ENCODE data around the gene KIRREL1. TPM values are rescaled to one million over a fixed set of nuclear protein-coding genes. Genes with fewer than 3 reads are reported as not detected.

Gene KIRREL1
- total RNA-seq, 3 donors from 2014 or later: 26.1 to 55.5 (median 34.1) TPM

DNA sequence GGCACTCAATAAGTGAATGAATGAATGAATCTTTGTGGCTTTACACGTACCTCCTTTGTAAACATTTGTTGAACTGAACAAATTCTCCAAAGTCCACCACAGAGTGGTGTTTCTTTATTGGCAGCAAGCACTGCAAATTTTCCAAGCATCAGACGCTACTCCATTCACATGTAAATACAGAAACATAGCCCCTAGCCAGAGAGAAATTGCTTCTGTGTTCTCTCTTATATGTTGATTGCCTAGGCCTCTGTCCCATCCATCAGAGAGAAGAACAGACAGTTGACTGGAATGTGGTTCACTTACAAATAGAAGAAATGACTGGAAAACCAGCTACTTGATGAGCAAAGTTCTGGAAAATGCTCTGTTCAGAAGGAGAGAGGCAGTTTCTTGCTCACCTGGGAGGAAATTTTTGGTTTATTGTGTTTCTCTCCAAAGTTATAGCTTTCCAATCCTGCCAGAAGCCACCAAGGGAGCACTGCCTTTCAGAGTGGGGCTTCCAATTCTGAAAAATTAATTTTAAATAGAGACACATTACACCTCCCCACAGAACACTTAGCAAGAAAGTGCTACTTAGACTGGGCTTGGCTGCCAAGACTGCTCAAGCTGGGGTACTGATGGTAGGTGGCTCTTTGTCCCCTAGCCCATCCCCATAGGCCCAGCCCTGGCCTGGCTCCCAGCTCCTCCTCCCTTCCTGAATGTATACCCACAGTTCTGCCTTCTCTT is 18.1 kb upstream of the KIRREL1 start:
- Histone ChIP-seq H3K36me3 (no peaks in the 10 kb centered on the region), H3K4me1 (no peaks in the 10 kb centered on the region), H3K9me3 (peaks cover 0 to 8% of the 10 kb centered on the region in 2 donors), H3K27ac (no peak overlapping the region), H3K4me3 (no peak overlapping the region), H3K27me3 (peaks cover 0 to 4% of the 10 kb centered on the region in 2 donors)
- no peak for DNase-seq (ENCODE audit: low spot score in 2 of 2)
- TF ChIP-seq POLR2A (IDR thresholded peaks at IDR 0.05) (no peak), POLR2AphosphoS5 (IDR thresholded peaks at IDR 0.05) (no peak)
- TF ChIP-seq, protein P1, sequence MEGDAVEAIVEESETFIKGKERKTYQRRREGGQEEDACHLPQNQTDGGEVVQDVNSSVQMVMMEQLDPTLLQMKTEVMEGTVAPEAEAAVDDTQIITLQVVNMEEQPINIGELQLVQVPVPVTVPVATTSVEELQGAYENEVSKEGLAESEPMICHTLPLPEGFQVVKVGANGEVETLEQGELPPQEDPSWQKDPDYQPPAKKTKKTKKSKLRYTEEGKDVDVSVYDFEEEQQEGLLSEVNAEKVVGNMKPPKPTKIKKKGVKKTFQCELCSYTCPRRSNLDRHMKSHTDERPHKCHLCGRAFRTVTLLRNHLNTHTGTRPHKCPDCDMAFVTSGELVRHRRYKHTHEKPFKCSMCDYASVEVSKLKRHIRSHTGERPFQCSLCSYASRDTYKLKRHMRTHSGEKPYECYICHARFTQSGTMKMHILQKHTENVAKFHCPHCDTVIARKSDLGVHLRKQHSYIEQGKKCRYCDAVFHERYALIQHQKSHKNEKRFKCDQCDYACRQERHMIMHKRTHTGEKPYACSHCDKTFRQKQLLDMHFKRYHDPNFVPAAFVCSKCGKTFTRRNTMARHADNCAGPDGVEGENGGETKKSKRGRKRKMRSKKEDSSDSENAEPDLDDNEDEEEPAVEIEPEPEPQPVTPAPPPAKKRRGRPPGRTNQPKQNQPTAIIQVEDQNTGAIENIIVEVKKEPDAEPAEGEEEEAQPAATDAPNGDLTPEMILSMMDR (IDR thresholded peaks at IDR 0.05): no peak
- intact Hi-C loops (cut with DNase I; ENCODE audit: low total_unique reads): no loop called here

DNA sequence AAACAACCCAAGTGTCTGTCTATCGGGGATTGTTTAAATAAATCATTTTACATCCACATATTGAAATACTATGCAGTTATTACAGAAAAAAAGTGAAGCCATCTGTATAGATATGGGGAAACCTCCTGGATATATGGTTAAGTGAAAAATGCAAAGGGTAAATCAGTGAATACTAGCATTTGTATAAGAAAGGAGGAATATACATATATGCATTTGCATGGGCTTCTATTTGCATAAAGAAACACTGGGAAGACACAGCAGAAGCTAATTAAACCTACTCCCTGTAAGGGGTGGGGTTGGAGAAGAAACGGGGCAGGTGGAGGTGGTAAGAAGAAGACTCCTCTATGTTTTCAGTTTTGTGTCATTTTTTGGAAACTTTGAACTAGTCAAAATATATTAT is 16.6 kb upstream of the KIRREL1 start:
- H3K9me3 ChIP-seq: peaks cover 0 to 2% of the 10 kb centered on the region in 2 donors
- no peak for DNase-seq (ENCODE audit: low spot score in 2 of 2)
- H3K36me3 ChIP-seq: no peaks in the 10 kb centered on the region
- TF ChIP-seq POLR2A (IDR thresholded peaks at IDR 0.05) (no peak), POLR2AphosphoS5 (IDR thresholded peaks at IDR 0.05) (no peak)
- TF ChIP-seq, protein P1 (IDR thresholded peaks at IDR 0.05): no peak
- no peaks in the 10 kb centered on the region for H3K4me1 ChIP-seq
- H3K4me3 ChIP-seq: no peak overlapping the region
- no peak overlapping the region for H3K27ac ChIP-seq
- peaks cover 0 to 4% of the 10 kb centered on the region in 2 donors for H3K27me3 ChIP-seq
- intact Hi-C loops (cut with DNase I; ENCODE audit: low total_unique reads): no loop called here

DNA sequence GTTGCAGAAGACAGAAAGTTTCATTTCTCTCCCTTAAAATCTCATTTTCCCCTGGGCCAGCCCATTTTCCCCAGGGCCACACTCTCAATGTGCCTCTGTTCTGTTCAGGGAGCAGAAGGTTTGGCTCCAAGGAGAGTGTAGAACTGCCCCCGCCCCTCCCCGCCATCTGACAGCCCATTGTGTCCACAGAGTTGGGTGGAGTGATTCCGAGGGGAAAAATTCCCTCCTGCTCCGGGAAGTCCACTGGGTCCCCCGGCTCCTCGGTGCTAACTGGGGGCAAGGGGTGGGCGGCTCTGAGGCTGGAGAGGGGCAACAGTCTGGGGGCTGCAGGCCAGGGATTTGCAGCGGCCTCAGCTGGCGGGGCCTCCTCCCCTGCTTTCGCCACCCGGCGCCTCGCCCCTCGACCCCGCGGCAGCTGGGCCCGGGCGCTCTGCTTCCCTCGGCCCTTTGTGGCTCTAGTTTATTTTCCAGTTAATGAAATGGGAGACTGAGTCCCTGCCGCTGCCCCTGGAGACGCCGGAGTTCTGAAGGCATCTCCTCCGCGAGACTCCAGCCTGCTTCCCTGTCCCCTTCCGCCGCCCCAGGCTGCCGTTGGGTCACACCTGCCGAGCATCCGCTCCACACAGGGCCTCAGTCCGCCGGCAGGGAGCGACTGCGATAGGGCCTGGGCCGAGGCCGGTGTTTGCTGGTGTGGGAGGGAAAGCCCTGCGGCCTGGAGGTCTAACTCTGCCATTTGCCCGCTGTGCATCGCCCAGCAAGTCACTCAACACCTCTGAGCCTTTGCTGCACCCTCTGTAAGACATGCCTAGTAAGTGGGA is 14.7 kb upstream of the KIRREL1 start:
- no peak for TF ChIP-seq POLR2AphosphoS5 (IDR thresholded peaks at IDR 0.05)
- no peak for TF ChIP-seq POLR2A (IDR thresholded peaks at IDR 0.05)
- H3K9me3 ChIP-seq: no peaks in the 10 kb centered on the region
- no peaks in the 10 kb centered on the region for H3K4me1 ChIP-seq
- no peak overlapping the region for H3K27ac ChIP-seq
- DNase-seq (ENCODE audit: low spot score in 2 of 2): no peak
- H3K36me3 ChIP-seq: no peaks in the 10 kb centered on the region
- H3K4me3 ChIP-seq: peak overlapping the region; percentile 3 to 51 (median 40)
- intact Hi-C loops (cut with DNase I; ENCODE audit: low total_unique reads): no loop called here
- peaks cover 0 to 4% of the 10 kb centered on the region in 2 donors for H3K27me3 ChIP-seq

DNA sequence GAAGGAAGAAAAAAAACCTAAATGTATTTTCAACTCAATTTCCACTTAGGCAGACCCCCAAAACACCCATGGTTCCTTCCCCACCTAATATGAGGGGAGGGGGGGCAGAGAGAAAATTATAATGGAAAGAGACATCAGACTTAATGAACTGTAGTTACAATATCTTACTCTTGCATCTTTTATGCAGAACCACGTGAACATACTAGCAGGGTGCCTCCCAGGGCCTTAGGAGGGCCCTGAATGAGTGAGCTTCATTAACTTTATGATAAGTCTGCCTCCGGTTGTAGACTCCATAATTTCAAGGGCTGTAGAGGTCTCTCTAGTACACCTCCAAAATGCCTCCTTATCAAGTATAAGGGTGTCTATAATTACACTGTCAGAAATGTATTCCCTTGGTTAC is 11.3 kb upstream of the KIRREL1 start:
- intact Hi-C loops (cut with DNase I; ENCODE audit: low total_unique reads): no loop called here
- no peak overlapping the region for H3K4me3 ChIP-seq
- H3K9me3 ChIP-seq: no peaks in the 10 kb centered on the region
- H3K4me1 ChIP-seq: no peaks in the 10 kb centered on the region
- no peak overlapping the region for H3K27ac ChIP-seq
- TF ChIP-seq, protein P1 (IDR thresholded peaks at IDR 0.05): no peak
- TF ChIP-seq POLR2AphosphoS5 (IDR thresholded peaks at IDR 0.05): no peak
- TF ChIP-seq POLR2A (IDR thresholded peaks at IDR 0.05): no peak
- H3K36me3 ChIP-seq: no peaks in the 10 kb centered on the region
- peaks cover 0 to 4% of the 10 kb centered on the region in 2 donors for H3K27me3 ChIP-seq
- no peak for DNase-seq (ENCODE audit: low spot score in 2 of 2)

DNA sequence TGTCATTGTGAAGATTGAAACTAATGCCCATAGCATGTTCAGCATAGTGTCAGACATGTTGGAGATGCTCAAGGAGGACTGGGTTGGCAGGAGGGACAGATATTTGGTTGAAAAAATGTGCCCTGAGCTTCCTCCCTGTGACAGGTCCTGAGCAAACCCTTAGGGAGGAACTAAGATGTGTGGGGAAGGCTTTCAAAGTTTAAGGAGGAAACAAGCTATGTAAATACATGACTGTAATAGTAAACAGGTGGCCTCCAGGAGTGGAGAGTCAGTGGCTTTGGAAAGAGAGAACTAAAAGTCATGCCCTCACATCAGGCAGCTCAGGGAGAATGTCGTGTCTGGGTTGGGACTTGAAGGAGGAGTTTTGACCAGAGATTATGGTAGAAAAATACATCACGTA is 9.7 kb upstream of the KIRREL1 start:
- no peaks in the 10 kb centered on the region for H3K9me3 ChIP-seq
- H3K27ac ChIP-seq: no peak overlapping the region
- intact Hi-C loops (cut with DNase I; ENCODE audit: low total_unique reads): no loop called here
- no peak for DNase-seq (ENCODE audit: low spot score in 2 of 2)
- no peak overlapping the region for H3K4me3 ChIP-seq
- TF ChIP-seq, protein P1 (IDR thresholded peaks at IDR 0.05): no peak
- TF ChIP-seq POLR2A (IDR thresholded peaks at IDR 0.05) (no peak), POLR2AphosphoS5 (IDR thresholded peaks at IDR 0.05) (no peak)
- no peaks in the 10 kb centered on the region for H3K36me3 ChIP-seq
- no peaks in the 10 kb centered on the region for H3K4me1 ChIP-seq
- peaks cover 0 to 4% of the 10 kb centered on the region in 2 donors for H3K27me3 ChIP-seq

Measured in breast epithelium (tissue), 4 donors.